HG02759 (cell line): ENCODE results near the gene NCAM1.

Experiments
- ATAC-seq: cut with Tn5 transposase; IDR thresholded peaks from one replicate; pipeline ENCODE4 v1.9.1; 2021; ENCODE audit warnings: mild to moderate bottlenecking, moderate library complexity; ENCODE audit not compliant: unreplicated experiment

The NCAM1 gene

GRCh38 chr11:113083571-113083970, 122.4 kb downstream of the NCAM1 start:
- no peak for ATAC-seq

- no peak for ATAC-seq
These were observed 123.1 kb downstream of the NCAM1 start for GRCh38 chr11:113084297-113084696.

- ATAC-seq = no peak
These were observed 124.2 kb downstream of the NCAM1 start for GRCh38 chr11:113085446-113085845.

GRCh38 chr11:113087706-113088105, 126.5 kb downstream of the NCAM1 start:
- no peak for ATAC-seq

- ATAC-seq = no peak
These were observed 129.7 kb downstream of the NCAM1 start for GRCh38 chr11:113090716-113091480.

- ATAC-seq = no peak
These were observed 130.2 kb downstream of the NCAM1 start for GRCh38 chr11:113091481-113091780.

GRCh38 chr11:113096648-113097047, 135.4 kb downstream of the NCAM1 start:
- ATAC-seq = no peak

GRCh38 chr11:113103932-113104690, 142.9 kb downstream of the NCAM1 start:
- no peak for ATAC-seq

GRCh38 chr11:113104691-113105251, 143.6 kb downstream of the NCAM1 start:
- ATAC-seq = no peak

- ATAC-seq = no peak
These were observed 144.4 kb downstream of the NCAM1 start for GRCh38 chr11:113105592-113105991.

GRCh38 chr11:113106507-113106906, 145.3 kb downstream of the NCAM1 start:
- ATAC-seq = no peak

- no peak for ATAC-seq
These were observed 148.8 kb downstream of the NCAM1 start for GRCh38 chr11:113110046-113110445.

GRCh38 chr11:113111156-113111555, 149.9 kb downstream of the NCAM1 start:
- ATAC-seq = no peak

GRCh38 chr11:113112307-113112706, 151.1 kb downstream of the NCAM1 start:
- no peak for ATAC-seq

GRCh38 chr11:113113801-113114704, 152.8 kb downstream of the NCAM1 start:
- no peak for ATAC-seq

- ATAC-seq = no peak
These were observed 153.4 kb downstream of the NCAM1 start for GRCh38 chr11:113114705-113115027.

- ATAC-seq = no peak
These were observed 156.9 kb downstream of the NCAM1 start for GRCh38 chr11:113118104-113118503.

GRCh38 chr11:113119074-113119473, 157.9 kb downstream of the NCAM1 start:
- no peak for ATAC-seq

- no peak for ATAC-seq
These were observed 158.9 kb downstream of the NCAM1 start for GRCh38 chr11:113119966-113120736.

- no peak for ATAC-seq
These were observed 160.5 kb downstream of the NCAM1 start for GRCh38 chr11:113121746-113122145.

GRCh38 chr11:113124006-113124405, 162.8 kb downstream of the NCAM1 start:
- no peak for ATAC-seq
